NCI-H146 (cell line): ENCODE data around the gene GMPPA.

Experiments
- DNase-seq: peaks from one replicate; lab custom pipeline; 2025; lab: John Stamatoyannopoulos, UW

GMPPA gene

DNA sequence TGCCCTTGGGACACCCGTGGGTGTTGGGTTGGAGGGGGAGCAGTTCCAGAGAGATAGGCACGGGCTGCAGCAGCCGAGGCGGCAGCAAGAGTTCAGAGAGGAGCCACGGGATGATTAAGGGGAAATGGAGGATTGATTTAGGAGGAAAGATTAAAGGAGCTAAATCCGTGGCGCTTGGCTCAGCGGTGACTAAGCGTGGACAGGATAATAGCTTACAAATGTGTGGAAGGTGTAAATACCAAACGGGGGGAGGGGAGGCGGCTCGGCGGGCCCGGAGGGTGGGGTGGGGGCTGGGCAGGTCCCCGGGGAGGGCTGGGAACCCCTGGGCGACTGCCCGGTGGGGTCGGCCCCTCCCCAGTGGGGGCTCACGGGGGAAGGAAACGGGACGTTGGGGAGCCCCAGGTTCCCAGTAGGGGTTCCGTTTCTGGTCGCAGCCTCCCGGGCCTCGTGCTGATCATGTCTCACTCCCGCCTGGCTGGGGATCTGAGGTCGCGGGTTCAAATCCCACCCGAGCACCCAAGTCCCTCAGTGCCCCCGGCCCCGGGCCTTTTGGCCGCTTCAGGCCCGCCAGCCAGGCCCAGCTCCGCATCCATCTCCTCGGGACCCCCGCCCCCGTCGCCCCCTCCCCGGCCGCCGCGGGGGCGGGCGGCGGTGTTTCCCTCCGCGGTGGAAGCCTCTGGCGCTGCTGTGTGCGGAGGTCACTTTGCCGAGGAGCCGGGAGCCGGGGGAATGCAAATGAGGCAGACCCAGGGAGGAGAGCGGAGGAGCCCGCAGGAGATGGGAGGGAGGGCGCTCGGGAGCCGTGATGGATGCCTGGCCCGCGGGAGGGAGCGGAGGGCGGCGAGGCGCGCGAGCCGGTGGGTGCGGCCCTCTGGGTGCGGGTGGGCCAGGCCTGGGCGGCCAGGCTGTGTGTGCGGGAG is 23.7 kb downstream of the GMPPA start:
- peak; percentile 48 for DNase-seq

DNA sequence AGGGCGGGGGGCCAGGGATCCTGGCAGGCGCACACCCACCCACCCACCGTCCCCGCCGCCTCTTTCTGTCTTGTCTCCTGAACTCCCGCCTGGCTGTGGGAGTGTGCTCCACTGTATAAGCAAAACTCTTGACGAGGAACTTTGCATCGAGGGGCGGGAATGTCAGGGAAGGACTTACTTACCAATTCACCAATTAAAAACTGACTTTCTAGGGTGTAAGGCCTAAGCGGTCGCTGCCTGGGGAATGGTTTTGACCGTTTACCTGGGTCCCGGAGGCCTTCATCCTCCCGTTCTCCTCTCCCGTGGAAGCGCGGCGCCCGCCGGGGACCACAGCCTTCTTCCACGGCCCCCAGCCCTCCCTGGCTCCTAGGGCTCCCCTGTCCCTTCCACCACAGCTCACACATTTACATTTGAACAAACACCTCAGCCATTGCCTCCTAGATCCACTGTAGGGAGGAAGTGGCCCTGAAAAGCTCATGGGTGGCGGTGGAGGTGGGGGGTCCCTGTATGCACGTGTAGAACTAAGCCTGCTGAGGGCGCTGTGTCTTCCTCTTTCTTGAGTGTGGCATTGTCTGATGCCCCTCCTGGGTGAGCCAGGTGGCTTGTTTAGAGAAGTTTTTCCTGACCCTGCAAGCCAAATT is 24.5 kb downstream of the GMPPA start:
- no peak for DNase-seq

DNA sequence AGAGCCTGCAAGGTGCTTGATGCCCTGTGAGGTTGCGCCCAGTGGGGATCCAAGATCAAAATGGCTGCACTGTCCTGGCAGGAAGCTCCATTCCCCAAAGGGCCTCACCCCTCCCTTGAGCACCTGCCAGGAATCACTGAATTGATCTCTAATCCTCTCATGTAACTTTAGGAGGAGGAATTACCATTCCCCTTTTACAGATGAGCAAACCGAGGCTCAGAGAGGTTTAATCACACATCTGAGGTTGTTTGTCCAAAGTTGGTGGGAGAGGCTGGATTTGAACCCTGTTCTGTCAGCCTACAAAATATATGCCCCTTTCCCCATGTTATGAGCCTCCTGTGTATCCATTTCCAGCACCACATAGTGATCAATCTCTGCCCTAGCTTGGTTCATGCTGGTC is 26.1 kb downstream of the GMPPA start:
- no peak for DNase-seq

DNA sequence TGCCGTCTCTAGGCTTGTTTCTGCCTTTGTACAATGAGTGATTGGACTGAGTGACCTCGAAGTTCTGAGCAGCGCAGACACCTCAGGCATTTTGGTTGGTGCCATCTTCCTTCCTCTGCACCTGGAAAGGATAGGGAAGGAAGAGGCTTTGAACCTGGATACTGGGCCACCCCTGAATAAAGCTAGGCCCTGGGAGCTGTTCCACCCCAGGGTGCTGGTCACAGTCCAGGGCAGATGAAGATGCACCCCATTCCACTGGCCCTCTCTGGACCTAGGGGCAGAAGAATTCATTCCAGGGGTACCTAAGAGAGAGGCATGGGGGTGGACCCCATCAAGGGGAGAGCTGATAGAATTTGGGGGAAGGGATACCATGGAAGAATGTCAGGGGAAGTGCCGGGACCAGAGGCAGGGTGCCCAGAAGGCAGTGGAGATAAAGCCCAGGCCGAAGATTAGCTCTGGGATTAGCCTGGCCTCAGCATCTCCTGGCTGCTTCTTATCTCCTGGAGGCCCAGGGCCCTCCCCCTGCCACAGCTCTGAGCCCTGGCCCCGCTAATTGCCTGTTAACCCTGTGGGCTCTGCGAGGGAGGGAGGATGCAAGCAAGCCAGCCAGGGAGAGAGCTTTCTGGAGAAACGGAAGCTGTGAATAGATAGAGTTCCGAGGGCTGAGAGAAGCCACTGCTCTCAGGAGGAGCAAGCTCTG is 27.0 kb downstream of the GMPPA start:
- no peak for DNase-seq

DNA sequence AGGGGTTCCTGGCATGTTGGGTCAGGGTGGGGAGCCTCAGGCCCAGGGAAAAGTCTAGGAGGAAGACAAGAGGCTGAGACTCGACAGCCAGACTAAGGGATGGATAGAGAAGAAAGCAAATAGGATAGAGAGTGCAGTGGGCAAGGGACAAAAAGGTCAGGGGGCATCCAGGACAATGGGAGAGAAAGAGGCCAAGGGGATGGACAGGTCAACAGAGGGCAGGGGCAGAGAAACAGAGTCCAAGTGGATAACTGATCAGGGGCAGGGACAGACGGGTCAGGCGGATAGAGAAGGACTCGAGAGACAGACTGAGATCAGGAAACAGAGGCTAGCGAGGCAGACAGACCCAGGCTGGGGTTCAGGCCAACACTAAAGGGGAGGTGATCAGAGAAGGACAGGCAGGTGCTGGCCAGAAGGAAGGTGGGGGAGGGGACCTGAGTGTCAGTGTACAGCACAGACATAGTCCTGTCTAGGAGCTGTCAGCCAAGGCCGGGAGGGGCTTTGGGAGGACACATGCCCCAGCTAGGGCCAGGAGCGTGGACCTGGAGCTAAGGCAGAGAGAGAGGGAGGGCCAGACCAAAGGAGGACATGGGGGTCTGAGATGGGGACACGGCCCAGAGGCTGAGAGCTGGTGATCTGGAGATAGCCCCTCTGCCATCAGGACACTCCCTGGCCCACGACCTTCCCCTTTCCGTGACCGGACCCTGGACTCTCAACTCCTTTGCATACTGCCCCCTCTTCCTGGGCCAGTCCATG is 27.8 kb downstream of the GMPPA start:
- DNase-seq = no peak

DNA sequence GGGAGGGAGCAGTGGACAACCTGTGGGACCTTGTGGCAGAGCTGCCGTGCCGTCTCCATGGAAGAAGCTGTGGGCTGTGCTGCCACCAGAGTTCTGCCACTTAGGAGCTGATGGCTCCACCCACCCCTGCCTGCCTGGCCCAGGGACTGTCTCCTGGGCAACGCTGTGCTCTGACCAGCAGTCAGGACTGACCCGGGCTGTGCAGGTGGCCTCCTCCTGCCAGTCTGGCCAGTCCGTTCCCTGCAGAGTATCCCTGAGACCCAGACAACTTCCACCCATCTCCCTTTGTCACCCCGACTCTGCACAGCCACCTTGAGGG is 28.3 kb downstream of the GMPPA start:
- peak; percentile 45 for DNase-seq

DNA sequence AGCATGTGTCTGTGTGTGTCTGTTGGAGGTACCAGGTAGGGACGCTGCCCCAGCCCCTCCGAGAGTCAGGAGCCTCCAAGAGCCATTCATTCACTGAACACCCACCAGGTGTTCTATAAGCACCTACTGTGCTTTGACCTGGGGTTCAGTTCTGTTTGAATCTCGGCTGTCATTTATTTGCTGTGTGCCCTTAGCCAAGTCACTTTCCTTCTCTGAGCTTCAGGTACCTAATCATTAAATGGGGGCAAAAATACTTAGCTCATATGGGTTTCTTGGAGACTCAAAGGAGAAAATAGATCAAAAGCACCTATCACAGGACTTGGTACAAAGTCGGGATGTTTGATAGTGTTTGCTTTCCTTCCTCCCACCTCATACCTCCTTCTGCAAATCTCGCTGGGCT is 28.8 kb downstream of the GMPPA start:
- DNase-seq = no peak

DNA sequence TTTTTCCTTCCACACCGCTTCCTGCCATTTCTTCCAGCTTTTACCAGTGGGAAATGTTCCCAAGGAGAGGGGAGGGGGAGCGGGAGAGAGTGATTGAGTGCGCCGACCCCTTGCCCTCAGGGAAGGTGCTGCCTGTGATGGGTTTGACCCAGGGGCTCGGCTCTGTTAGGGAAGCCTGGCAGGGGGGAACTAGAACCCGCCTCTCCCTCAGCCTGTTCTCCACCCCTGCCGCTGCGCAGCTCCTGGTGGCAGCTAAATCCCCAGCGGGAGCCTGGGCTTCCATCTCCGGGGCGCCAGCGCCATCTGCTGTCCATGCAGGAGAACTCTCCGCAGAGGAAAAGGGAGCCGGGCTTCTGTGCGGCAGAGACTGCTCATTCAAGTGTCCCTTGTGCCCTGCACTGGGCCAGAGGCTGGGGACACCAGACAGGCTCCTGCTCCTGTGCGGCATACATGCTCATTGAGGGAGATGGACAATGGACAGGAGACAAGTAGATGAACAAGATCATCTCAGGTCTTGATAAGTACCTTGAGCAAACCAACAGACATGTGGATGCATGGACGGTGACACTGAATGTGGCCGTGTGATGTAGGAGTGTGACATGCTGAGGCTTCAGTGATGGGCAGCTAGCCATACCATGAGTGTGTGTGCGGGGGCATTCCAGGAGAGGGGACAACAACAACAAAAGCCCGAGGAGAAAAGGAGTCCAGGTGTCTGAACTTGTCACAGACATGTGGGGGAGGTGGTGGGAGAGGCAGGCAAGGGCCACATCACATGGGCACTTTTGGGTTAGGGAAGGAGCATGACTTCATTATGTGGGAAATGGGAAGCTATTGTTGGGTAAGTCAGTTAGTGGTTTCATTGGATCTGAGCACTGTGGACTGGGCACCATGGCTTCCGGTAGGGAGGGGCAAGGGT is 31.6 kb downstream of the GMPPA start:
- DNase-seq = peak; percentile 73

DNA sequence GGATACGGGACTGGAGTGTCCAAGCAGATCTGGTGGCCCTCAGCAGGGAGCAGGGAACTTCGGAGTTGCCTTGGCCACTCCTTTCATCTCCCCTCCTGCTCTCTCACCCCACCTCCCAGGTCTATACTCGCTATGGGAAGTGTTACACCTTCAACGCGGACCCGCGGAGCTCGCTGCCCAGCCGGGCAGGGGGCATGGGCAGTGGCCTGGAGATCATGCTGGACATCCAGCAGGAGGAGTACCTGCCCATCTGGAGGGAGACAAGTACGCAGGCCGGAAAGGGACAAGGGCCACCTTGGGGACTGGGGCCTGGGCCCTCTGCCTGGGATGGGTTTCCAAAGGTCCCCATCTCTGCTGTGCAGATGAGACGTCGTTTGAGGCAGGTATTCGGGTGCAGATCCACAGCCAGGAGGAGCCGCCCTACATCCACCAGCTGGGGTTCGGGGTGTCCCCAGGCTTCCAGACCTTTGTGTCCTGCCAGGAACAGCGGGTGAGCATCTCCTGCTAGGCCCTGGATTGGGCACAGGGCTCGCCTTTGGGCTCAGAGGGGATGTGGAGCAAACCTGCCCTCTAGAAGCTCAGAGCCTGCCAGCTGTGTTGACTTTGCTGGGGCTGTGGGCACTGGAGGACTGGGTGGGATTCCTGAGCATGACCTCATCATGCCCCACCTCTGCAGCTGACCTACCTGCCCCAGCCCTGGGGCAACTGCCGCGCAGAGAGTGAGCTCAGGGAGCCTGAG is 33.1 kb downstream of the GMPPA start:
- peak; percentile 19 for DNase-seq

DNA sequence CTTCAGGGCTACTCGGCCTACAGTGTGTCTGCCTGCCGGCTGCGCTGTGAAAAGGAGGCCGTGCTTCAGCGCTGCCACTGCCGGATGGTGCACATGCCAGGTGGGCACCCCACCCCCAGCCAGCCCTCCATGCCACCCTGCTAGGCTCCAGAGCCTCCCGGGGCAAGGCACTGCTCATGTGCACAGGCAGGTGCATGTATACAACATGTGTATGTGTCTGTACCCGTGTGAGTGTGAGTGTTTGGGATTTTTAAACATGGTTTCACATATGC is 33.6 kb downstream of the GMPPA start:
- no peak for DNase-seq

DNA sequence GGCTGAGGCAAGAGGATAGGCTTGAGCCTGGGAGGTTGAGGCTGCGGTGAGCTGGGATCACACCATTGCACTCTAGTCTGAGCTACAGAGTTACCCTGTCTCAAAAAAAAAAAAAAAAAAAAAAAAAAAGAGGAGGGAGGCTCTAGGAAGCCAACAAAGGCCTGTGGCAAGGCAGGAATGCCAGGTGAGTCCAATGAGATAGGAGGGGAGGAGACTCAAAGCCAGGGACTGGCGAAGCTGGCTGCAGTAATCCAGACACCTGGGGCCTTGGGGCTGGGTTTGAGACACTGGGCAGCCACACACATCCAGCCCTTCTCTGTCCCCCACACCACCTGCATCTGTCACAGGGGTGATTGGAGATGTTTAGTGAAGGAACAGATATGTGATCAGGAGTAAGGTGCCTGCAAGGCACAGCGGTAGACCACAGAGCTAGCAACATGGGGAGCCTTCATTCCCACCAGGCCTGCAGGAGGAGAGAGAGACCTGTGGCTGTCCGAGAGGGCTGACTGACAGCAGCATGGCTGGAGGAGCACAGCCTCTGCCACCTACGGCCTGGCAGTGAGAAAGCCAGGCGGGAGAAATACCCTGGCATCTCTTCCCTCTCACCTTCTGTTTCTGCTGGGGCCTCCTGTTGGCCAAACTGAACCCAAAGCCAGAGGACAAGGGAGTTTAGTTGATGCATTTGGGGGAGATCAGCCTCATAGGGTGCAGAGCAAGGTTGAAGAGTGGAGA is 35.4 kb downstream of the GMPPA start:
- peak; percentile 10 for DNase-seq

DNA sequence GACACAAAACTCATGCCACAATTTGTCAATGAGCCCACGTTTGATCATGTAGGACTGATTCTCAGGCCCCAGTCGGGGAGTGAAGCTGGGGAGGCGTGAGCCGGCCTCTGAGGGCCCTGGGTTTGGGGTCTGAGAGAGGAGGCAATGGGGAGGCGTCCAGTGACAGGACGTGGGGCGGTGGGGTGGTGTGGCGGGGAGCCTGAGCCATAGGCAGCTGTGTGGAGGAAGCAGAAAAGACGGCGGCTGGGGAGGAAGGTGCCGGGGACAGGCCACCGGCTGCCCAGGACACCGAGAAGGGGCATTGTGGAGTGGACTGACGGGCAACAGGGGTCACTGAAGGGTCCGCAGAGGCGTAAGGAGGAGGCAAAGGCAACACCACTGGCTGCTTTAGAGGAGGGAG is 37.7 kb downstream of the GMPPA start:
- DNase-seq = no peak

DNA sequence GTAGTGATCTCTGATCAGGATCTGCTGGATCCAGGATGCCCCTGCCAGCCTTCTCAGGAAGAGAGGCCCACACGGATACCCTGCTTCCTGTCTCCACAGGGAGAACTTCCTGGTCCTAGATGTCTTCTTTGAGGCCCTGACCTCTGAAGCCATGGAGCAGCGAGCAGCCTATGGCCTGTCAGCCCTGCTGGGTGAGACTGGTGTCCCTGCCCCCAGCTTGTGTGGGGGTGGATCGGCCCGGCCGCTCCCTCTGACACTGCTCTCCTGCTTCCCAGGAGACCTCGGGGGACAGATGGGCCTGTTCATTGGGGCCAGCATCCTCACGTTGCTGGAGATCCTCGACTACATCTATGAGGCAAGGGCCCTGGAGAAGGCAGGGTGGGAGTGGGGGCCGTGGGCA is 38.3 kb downstream of the GMPPA start:
- no peak for DNase-seq

DNA sequence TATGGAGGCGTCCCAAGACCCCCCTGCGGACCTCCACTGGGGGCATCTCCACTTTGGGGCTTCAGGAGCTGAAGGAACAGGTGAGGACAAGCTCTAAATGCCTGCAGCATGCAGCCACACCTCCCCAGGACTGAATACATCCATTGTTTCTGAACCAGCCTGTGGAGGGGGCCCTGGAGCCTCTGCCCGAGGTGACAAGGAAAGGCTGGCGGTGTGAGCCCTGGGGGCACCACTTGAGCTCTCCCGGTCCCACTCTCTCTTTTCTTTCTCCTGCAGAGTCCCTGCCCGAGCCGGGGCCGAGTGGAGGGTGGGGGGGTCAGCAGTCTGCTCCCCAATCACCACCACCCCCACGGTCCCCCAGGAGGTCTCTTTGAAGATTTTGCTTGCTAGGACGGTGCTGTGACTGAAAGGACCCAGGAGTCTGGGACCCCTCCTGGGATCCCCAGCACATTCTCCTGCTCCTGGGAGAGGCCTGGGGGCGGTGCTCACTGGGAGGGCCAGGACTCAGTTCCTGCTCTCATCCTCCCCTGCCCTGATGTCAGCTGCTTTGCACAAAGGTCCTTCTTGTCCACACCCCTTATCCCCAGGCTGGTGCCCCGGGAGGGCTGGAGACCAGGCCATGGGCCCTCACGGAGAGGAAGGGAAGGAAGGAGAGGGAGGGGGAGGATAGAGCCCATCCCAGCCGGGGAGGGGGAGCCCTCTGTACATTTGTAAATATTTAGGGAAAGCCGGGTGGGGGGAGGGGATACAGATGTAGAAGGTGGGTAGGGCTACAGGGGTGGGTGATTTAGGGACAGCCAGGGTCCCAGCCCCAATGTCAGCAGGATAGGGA is 39.2 kb downstream of the GMPPA start:
- DNase-seq = no peak

DNA sequence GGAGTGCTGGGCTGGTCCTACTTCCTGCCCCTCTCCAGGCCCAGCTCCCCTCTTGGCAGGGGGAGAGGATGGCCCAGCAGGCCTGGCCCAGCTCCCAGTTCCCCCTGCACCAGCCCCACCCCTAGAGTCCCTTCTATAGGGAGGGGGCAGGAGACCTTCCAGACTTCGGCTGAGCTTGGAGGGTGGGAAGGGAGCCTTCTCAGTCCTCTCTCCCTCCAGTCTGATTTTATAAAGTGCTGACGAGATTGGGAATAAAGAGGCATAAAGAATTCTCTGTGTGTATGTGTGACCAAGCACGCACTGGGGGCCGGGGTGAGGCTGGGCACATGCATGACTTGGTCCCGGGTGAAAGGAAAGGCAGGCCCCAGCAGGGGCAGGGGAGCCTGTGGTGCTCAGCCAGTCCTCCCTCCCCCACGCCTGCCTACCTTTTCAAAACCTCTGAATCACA is 39.8 kb downstream of the GMPPA start:
- DNase-seq = no peak

DNA sequence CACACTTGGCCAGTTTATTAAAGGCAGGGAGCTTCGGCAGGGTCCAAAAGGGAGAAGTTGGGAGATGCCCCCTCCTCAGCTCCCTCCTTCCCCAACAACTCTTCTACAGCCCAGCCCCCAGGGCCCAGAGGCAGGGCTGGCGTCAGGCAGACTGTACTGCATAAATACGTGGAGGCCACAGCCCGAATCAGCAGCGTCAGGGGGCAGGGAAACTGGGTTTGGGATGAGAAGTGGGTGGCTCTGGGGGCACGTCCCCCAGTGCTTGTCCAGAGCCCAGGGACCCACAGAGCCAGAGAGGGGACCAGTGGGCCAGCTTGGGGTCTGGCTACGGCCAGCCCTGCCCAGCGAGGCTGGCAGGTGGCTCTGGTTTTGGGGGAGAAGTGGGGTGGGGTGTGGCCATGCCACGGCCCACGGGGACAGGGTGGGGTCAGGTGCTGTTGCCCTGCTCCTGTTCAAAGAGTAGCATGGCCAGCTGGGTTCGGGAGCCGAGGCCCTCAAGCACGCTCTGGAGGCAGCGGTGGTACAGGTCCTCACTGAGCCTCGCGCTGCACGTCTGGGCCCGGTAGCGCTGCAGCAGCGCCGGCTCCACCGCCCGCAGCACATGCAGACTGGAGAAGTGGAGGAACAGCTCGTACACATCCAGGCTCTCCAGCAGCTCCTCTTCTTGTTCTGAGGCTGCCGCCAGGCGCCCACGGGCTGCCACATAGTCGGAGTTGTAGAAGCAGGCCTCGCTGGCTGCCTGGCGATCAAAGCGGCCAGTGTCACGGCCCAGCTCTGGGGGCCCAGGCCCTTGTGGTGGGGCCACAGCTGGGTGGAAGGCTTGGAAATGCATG is 40.5 kb downstream of the GMPPA start:
- DNase-seq = no peak

DNA sequence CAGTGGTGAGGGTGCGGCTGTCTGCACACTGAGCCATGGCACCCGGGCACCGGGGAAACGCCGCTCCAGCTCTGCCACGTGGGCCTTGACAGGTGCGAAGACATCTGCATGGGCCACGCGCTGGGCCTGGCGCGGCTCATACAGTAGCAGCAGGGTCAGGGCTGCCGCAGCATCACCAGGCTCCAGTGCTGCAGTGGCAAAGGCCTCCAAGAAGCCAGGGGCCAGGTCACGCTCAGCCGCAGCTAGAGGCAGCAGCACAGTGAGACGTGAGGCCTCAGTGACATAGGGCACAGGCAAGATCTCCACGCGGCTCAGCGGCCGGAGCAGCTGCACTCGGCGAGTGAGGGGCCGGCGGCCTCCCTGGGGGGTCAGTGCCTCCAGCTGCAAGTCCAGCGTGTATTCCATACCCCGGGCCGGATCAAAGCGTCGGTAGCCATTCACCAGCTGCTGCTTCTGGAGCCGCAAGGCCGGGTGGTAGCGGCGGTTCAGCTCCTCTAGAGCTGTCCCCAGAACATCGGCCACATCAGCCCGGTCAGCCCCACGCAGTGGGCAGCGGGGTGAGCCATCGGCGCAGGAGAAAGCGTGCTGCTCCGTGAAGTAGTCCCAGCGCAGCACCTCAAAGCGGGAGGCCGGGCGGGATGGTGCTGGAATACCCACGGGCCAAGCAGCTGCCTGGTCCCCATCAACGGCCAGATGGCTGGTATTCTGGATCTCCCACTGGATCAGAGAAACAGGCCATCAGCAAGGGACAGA is 41.4 kb downstream of the GMPPA start:
- DNase-seq = no peak
